Measurements from ENCODE around the gene IQSEC1.

The IQSEC1 gene

GRCh38 chr3:13016083-13016720 lies 57.0 kb downstream of the IQSEC1 start:
- peak; percentile 28 for DNase-seq (ENCODE audit: low spot score)

DNA sequence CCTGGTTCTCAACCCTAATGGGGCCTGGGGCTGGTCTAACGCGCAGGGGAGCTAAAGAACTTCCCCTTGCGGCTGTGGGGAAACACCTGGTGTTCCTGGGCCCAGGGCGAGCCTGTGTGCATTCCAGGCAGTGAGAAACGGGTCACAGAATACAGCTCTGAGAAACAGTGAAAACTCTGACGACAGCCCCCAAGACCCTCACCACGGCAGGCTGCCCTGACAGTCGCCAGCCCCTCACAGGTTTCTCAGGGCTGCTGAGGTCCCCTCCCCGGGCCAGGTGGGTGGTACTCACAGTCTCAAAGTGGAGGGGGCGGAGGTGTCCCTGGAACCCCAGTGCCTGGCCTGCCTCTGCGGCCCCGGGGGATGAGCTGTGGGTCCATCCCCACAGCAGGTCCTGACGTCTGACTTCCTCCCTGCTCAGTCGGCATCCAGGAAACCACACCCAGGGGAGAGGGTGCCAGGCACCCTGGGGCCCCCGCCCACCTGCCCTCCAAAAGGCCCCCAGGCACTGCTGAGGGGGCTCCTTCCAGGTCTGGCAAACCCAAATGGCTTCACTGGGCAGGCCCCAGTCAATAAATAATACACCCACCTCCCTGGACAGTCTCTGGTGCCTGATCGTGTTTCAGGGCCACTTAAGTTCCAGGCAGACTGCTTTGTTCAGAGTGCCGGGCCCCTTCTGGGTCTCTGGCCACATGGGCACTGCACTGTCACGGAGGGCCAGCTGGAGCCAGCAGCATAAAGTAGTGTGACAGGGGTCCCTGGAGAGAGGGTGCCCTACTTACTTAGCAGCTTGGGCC lies 57.7 kb downstream of the IQSEC1 start:
- DNase-seq (ENCODE audit: low spot score), result no peak

DNA sequence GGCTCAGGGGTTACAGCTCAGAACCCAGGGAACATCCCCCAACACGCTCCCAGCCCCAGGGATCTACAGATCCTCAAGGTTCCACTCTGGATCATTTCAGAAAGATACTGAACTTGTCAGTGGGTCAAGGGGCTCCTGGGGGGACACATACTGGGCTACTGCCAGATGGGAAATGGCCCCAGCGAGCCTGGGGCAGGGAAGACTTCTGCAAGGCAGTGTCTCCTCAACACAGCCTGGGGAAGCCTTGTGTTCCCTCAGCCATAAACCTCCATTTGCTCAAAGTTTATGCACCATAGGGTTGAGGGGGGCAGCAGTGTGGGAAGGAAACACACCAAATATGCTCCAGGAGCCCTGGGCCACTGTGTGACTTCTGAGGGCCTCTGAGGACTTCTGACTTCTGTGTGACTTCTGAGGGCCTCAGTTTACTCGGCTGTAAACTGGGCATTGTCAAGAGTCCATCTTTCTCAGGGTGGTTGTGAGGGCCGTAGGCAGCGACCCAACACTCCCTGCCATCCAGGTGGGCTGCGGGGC lies 58.4 kb downstream of the IQSEC1 start:
- DNase-seq (ENCODE audit: low spot score), result no peak

DNA sequence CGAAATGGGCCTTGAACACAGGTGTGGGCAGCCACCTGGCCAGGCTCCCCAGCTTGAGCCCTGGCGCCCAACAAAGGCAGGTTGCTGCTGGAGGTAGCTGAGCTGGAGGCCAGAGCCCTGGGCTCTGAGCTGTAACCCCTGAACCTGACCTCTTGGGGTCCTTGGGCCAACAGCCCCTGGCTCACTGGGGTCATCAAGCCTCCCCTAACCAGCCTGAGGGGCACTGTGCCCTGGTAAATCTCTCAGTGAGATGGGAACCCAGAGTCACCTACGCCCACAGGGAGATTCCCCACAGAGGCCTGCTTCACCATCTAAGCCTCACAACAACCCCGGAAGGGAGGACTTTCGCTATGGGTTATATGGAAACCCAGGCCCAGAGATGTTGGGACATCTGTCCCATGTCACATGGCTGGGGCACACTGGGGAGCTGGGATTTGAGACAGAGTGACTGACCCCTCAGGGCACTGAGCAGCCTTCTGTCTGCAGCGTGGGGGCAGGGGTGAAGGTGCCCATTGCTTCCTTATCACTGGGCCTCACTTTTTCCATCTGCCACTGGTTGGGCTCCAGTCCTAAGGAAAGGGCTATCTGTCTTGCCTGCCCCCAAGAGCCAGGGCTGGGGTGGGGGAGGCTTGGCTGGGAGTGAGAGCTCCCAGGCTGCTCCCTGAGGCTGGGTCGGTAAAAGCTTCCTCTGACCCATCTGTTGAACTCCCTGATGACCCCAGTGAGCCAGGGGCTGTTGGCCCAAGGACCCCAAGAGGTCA lies 59.1 kb downstream of the IQSEC1 start:
- DNase-seq (ENCODE audit: low spot score), result no peak

- DNase-seq (ENCODE audit: low spot score), result no peak
These were observed 59.7 kb downstream of the IQSEC1 start for GRCh38 chr3:13013566-13013965.

GRCh38 chr3:13013151-13013561 lies 60.1 kb downstream of the IQSEC1 start:
- DNase-seq (ENCODE audit: low spot score), result no peak

DNA sequence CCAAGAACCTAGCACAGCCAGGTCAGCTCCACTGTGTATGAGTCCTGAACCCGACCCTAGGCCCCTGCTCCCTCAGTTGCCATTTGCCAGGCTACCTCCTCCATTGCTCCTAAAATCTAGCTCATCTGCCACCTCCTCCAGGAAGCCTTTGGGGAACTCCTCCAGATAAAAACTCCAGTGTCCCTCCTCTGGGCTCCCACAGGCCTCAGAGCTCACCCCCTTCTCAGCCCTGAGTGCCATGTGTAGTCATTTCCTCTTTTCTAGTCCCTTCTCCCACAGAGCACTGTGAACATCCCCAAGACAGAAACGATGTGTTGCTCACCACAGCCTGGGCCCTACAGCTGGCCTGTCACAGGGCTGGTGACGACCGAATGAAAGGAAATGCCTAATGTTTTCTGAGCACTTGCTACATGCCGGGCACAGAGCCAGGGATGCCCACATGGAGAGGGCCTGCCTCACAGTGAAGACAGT lies 61.0 kb downstream of the IQSEC1 start:
- DNase-seq (ENCODE audit: low spot score), result no peak

DNA sequence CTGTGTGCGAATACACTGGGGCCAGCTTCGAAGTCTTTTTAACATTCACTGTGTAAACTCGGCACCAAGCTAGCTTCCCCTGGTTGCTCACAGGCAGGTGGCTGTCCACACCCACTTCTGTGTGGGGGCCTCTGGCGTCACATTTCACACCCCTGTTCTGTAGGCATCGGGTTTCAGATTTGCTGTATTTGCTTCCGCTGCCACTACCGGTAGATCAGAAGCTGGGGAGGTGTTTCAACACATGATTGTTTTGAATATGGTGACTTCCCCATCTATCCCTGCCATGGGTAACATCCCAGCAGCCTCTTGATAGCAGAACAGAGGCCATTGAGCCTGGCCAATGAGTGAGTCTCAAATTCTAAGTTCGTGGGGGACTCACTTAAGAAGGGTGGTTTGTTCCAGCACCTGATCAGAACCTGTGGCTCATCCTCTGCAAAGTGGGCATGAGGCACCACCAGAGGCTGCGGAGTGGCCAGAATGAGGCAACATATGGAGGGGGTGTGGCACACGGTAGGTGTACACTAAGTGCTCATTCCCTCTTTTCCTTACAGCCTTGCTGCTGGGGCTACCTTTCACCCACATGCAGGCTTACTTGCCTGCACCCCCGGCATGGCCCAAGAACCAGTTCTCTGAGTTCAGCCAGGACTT lies 61.5 kb downstream of the IQSEC1 start:
- DNase-seq (ENCODE audit: low spot score), result no peak

DNA sequence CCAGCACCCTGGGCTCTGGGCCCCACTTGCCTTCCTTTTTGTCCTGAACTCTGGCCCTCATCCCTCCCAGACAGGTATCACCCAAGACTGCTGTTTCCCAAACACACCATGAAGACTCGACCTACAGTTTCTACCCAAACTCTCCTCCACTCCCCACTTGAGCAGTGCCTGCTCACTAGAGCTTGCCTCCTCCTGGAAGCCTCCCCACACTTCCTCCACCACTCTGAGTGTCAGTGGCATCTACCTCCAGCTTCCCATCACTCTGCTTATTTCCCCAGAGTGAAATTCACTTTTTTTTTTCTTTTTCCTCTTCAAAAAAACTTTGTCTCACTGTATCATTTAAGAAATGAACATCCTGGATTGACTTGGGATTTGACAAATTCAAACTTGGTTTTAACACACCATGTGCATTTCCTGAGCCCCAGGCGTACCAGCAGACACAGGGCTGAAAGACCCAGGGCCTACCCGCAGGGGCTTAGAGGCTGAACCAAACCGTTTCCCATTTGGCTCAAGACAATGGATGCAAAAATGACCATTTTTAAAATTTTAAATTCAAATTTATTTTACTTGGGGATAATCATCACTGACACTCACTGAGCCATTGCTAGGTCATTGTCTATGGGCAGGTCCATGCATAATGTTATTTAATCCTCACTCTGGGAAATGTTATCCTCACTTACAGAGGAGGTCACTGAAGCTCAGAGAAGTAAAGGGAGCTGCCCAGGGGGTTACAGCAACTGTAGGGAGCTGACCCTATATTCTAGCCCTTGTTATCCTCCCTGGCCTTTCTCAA lies 62.3 kb downstream of the IQSEC1 start:
- DNase-seq (ENCODE audit: low spot score), result no peak

GRCh38 chr3:13009946-13010315 lies 63.3 kb downstream of the IQSEC1 start:
- no peak for DNase-seq (ENCODE audit: low spot score)

GRCh38 chr3:13009132-13009945 lies 63.9 kb downstream of the IQSEC1 start:
- DNase-seq (ENCODE audit: low spot score), result no peak

GRCh38 chr3:13008155-13008995 lies 64.9 kb downstream of the IQSEC1 start:
- DNase-seq (ENCODE audit: low spot score), result no peak

DNA sequence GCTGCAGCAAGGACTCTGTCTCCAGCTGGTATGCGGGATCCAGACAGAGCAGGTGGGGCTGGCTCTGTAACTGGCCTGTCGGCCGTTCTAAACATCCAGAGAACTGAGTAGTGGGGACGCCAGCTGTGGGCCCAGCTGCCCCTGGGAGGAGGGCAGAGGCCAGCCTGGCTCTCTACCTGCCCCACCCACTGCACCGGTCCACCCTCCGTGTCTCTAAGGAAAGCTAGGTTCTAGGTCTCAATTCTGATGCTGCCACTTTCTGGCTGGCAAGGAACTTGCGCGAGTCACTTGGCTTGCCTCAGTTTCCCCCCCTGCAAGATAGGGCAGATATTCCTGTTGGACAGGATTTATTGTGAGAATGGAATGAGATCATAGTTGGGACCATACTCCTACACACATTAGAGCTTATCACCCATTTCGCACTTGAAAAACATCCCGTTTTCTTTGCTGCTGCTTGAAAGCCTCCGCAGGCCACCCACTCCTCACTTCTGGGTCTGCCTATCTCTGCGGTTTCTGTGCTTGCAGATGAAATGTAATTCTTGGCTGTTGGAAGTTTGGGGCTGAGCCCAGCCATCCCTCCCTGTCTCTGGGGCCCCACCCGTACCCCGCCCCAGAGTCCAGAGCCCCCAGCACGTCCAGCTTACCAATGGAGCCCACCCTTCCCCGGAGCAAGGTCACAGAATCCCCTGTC lies 65.8 kb downstream of the IQSEC1 start:
- no peak for DNase-seq (ENCODE audit: low spot score)

DNA sequence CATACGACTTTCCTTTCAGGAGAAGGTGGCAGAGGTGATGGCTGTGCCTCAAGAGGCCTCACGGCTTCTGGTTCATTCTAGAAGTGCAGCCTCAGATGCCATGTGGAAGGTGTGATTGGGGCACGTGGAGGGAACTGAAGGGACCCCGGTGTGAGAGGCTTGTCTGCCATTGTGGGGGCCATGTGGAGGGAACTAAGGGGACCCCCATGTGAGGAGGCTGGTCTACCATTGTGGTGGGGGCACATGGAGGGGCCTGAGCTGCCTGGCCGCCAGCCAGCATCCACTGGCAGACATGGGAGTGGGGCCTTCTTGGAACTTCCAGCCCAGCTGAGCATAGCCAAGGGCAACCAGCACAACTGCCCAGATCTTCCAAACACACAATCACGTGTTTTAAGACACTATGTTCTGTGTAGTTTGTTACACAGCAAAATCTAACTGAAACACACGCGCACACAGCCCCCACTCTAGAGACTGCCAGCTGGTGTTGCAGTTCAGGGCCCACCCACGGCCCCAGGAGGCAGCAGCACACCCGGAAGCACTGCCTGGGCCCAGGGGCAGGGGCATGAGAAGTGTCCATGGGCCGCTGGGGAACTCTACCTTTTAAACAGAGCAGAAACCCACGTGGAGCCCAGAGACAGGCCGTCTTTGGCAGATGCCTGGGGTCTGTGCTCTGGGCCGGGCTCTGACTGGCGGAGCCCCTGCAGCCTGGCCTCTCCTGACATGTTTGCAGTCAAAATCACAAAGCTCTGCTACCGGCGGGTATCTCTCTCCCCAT lies 66.8 kb downstream of the IQSEC1 start:
- DNase-seq (ENCODE audit: low spot score), result no peak

- no peak for DNase-seq (ENCODE audit: low spot score)
These were observed 67.9 kb downstream of the IQSEC1 start for GRCh38 chr3:13005301-13005700.

GRCh38 chr3:13004376-13004775 lies 68.9 kb downstream of the IQSEC1 start:
- no peak for DNase-seq (ENCODE audit: low spot score)

GRCh38 chr3:13003608-13004007 lies 69.6 kb downstream of the IQSEC1 start:
- no peak for DNase-seq (ENCODE audit: low spot score)
